Measurements from ENCODE around the gene GOLGA2.
"Not testable (repeated sequence)": the region's sequence is repeated elsewhere in the genome, so short reads cannot be mapped to it uniquely, and the experiment has no call there.

GOLGA2 gene

DNA sequence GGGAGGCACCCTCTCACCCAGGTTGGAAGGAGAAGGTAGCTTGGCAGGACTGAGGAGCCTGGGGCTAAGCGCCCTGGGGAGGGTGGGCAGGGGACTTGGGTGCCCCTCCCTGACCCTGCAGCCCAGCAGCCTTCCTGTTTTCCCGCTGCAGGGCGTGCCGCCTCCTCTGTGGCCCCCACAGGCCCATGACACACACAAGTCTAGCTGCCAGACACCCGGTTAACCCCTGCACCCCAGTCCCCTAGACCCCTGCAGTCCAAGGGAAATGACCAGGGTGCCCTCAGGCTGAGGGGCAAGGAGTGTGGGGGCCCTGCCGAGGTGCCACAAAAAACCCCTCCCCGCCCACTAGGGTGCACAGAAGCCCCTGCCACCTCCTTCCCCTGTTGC is 33.0 kb downstream of the GOLGA2 start:
- DNase-seq (ENCODE audit: low read depth) = no peak

- DNase-seq (ENCODE audit: low read depth) = no peak
These were observed 33.7 kb downstream of the GOLGA2 start for GRCh38 chr9:128242124-128242523.

DNA sequence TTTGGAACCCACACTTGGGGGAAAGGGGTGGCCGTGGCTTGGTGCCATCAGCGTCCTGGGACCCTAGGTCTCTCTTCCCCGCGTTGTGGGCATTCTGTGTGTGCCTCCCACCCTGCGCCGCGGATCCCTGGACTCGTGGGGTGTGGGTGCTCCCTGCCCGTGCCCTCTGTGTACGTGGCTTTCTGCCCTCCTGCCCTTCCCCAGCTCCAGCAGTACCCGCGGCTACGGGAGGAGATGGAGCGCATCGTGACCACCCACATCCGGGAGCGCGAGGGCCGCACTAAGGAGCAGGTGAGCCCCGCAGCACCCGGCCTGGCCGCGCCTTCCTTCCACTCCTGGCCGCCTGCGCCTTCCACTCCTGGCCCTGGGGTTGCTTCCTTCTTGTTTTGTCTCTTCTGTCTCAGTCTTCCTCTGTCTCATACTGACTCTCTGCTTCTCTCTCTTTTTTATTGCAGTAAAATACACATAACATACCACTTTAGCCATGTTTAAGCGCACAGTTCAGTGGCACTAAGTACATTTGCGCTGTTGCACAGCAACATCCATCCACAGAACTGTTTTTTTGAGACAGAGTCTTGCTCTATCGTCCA is 41.9 kb downstream of the GOLGA2 start:
- DNase-seq (ENCODE audit: low read depth) = no peak

GRCh38 chr9:128232528-128233428 is 43.0 kb downstream of the GOLGA2 start:
- DNase-seq (ENCODE audit: low read depth) = no peak

- DNase-seq (ENCODE audit: low read depth) = no peak
These were observed 43.9 kb downstream of the GOLGA2 start for GRCh38 chr9:128231638-128232527.

DNA sequence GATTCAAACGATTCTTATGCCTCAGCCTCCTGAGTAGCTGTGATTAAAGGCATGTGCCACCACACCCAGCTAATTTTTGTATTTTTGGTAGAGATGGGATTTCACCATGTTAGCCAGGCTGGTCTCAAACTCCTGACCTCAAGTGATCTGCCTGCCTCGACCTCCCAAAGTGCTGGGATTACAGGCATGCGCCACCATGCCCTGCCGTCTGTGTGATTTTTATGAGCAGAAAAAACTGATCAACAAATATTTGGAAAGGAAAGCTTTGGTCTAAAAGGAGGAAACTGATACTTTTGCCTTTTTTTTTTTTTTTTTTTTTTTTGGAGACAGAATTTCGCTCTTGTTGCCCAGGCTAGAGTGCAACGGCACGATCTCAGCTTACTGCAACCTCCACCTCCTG is 44.9 kb downstream of the GOLGA2 start:
- DNase-seq (ENCODE audit: low read depth) = not testable (repeated sequence)

DNA sequence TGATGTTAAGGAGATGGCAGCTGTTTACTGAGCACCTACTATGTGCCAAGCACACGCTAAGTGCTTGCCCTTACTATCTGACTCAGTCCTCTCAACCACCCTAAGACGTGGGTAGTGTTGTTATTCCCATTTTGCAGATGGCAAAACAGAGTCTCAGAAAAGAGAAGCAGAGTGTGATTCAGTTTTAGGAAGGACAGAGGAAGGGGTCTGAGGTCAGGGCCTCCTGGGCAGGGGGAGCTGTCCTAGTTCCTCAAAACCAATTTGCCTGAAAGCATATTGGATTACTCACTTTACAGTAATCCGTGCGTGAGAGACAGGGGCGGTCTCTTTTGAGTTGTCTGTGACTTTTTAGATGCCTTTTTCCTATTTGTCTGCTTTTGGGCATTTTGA is 49.4 kb downstream of the GOLGA2 start:
- DNase-seq (ENCODE audit: low read depth) = no peak

DNA sequence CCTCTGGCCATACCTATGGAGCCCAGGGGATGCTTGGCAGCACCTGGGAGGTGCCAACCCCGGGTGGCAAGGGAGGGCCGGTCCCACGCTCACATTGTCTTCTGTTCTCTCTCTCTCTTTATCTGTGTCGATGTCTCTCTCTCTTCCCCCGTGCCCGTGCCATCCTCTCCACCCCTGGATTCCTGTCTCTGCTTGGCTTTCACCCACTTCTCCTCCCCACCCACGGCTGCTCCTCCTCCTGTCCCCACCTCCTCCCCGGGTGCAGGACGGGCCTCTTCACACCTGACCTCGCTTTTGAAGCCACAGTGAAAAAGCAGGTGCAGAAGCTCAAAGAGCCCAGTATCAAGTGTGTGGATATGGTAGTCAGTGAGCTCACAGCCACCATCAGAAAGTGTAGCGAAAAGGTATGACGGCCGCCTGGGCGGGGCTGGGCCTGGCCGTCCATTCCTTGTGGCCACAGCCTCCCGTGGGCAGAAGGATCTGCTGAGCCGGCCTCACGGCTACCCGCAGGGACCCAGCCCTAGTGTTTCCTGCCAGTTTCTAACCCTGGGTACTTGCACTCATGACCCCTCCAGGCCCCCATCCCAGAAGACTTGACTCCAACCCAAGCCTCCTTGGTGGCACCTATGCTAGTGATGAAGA is 49.9 kb downstream of the GOLGA2 start:
- no peak for DNase-seq (ENCODE audit: low read depth)

GRCh38 chr9:128224877-128225276 is 50.9 kb downstream of the GOLGA2 start:
- DNase-seq (ENCODE audit: low read depth) = no peak

DNA sequence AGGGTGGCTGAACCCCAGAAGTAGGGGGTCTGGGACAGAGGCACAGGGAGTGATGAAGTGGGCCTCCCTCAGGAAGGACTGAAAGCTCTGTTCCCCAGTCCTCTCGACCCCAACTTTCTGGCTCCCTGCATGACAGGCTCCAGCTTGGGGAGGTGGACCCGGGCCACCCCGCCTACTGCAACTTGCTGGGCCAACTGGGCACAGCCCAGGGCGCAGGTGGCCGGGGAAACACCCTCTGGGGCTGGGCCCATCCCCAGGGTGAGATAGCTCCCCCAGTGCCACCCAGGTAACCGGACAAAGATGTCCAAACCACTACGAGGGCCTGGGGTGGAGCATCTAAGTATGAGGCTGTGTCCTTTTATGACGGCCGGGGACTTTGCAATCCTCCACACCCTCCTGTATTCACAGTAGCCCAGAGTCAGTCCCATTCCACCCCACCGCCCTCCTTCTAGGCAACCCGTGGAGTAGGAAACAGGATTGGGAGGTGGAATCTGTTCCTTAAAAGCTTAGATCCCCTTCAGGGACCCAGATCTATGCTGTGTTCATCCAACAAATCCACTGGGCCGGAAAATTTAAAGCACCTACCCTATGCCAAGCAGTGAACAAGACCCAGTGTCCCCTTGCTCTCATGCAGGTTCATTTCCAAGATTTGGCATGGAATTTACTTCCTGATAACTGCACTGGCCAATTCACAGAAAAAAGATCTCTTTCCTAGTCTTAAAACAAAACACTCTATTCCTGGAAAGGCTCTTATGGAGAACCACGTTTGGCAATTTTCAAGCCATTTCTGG is 52.7 kb downstream of the GOLGA2 start:
- DNase-seq (ENCODE audit: low read depth) = no peak

DNA sequence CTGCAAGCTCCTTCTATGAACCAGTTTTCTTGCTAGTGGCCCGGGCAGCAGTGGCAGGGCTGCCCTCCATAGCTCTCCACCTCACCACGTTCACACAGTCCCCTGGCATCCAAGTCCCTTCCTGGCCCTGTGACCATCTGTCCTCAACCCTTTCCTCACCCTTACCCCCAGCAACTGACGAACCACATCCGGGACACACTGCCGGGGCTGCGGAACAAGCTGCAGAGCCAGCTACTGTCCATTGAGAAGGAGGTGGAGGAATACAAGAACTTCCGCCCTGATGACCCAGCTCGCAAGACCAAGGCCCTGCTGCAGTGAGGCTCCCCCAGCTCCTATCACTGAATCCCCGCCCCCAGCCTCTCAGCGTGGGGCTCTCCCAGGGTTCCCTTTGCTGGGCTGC is 53.8 kb downstream of the GOLGA2 start:
- no peak for DNase-seq (ENCODE audit: low read depth)

DNA sequence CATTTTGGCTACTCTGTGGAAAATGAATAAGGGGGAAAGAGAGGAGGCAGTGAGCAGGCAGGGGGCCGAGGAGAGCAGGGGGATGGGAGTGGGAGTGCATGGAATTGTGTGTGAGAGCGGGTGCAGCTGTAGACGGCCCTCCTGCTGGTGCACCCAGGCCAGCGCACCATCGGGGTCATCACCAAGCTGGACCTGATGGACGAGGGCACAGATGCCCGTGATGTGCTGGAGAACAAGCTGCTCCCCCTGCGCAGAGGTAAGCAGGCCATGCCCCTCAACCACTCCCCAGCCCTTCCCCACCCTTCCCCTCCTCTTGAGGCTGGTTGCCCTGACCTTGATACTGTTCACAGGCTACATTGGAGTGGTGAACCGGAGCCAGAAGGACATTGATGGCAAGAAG is 56.0 kb downstream of the GOLGA2 start:
- no peak for DNase-seq (ENCODE audit: low read depth)

- peak; percentile 78 for DNase-seq (ENCODE audit: low read depth)
These were observed 57.1 kb downstream of the GOLGA2 start for GRCh38 chr9:128218518-128219389.

DNA sequence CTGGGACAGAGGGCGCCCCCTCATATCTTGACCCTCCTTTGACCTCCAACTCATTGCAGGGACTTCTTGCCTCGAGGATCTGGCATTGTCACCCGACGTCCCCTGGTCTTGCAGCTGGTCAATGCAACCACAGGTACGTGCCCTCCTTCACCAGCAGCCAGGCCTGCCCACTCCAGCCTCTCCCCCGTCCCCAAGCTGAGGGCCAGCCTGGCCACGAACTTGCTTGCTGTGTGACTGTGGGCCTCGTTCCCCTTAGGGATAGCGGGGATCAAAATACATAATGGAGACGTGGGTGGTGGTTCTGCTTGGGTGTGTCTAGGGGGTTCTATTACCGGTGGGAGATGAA is 57.7 kb downstream of the GOLGA2 start:
- no peak for DNase-seq (ENCODE audit: low read depth)

DNA sequence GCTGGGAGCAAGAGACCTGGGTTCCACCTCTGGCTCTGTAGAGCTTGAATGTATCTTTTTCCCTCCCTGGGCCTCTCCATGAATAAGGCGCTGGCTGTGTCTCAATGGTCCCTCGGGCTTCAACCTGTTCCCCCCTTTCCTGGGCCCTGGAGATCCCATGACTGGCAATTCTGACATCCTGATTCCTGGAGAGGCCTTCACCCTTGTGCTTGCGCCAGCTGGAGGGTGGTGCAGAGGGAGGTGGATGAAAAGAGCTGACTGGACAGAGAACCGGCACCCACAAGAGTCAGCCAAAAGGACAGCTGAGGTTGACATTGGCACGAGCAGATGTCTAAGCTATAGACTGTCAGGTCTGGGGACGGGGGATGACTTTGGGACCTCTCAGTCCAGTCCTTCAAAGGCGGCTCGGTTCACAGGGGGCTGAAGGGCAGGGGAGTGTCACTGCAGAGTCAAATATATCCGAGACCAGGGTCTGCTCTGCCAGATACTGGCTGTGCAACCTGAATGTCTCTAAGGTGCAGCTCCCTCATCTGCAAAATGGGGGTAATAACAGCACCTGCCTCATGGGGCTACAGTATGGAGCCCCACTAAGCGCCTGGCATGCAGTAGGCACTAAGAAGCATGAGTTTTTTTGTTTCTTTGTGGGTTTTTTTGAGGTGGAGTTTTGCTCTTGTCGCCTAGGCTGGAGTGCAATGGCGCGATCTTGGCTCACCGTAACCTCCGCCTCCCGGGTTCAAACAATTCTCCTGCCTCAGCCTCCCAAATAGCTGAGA is 58.8 kb downstream of the GOLGA2 start:
- no peak for DNase-seq (ENCODE audit: low read depth)

GRCh38 chr9:128215491-128216409 is 60.1 kb downstream of the GOLGA2 start:
- DNase-seq (ENCODE audit: low read depth) = no peak

GRCh38 chr9:128214571-128215490 is 61.0 kb downstream of the GOLGA2 start:
- DNase-seq (ENCODE audit: low read depth) = no peak

All from activated T-helper 1 cell treated with Interleukin-2 at 50 U/mL for 16 hours (primary cell).